GM23338 (cell line): ENCODE measurements around the gene BRICD5. TPM values are rescaled to one million over a fixed set of nuclear protein-coding genes. Genes with fewer than 3 reads are reported as not detected.

Source experiments
- ATAC-seq: fragments of 200-7000 bp; cut with Tn5 transposase; 3 replicates; pipeline ENCODE4 v1.9.1; 2020
- DNase-seq: peaks from one replicate; pipeline ENCODE4 v3.0.0-alpha.2; 2015; ENCODE audit warnings: low spot score
- H2AFZ ChIP-seq: fragments of 200-600 bp; sonication (generic); 2 replicates; pipeline ENCODE4 v1.8.0; 2016; ENCODE audit warnings: antibody characterized with exemption, mild to moderate bottlenecking, moderate library complexity
- H3F3A ChIP-seq: fragments of 200-600 bp; sonication (generic); replicated peaks from 2 replicates; pipeline ENCODE4 v1.8.0; 2017; ENCODE audit warnings: antibody characterized with exemption, mixed run types, low read depth
- H3K27ac ChIP-seq: fragments of 200-600 bp; sonication (generic); 2 replicates; pipeline ENCODE4 v1.6.1; 2016; ENCODE audit warnings: low read depth
- H3K27me3 ChIP-seq: fragments of 200-600 bp; sonication (generic); 2 replicates; pipeline ENCODE4 v1.8.0; 2016; ENCODE audit warnings: mild to moderate bottlenecking, mixed run types, moderate library complexity; ENCODE audit not compliant: insufficient read depth
- H3K36me3 ChIP-seq: fragments of 200-600 bp; sonication (generic); 2 replicates; pipeline ENCODE4 v1.8.0; 2016; ENCODE audit warnings: mild to moderate bottlenecking; ENCODE audit not compliant: insufficient read depth
- H3K4me1 ChIP-seq: fragments of 200-600 bp; sonication (generic); 2 replicates; pipeline ENCODE4 v1.8.0; 2016; ENCODE audit warnings: mild to moderate bottlenecking, moderate library complexity; ENCODE audit not compliant: insufficient read depth
- H3K4me2 ChIP-seq: fragments of 200-600 bp; sonication (generic); 2 replicates; pipeline ENCODE4 v1.7.1; 2017; ENCODE audit warnings: mixed run types
- H3K4me3 ChIP-seq: fragments of 200-600 bp; sonication (generic); 2 replicates; pipeline ENCODE4 v1.6.1; 2016; ENCODE audit warnings: mixed run types
- H3K79me2 ChIP-seq: fragments of 200-600 bp; sonication (generic); replicated peaks from 2 replicates; pipeline ENCODE4 v1.8.0; 2017; ENCODE audit warnings: mild to moderate bottlenecking; ENCODE audit not compliant: insufficient read depth
- H3K9me2 ChIP-seq: fragments of 200-600 bp; sonication (generic); 2 replicates; pipeline ENCODE4 v1.8.0; 2017; ENCODE audit not compliant: insufficient read depth
- H4K20me1 ChIP-seq: fragments of 200-600 bp; sonication (generic); replicated peaks from 2 replicates; pipeline ENCODE4 v1.8.0; 2017; ENCODE audit warnings: mild to moderate bottlenecking; ENCODE audit not compliant: insufficient read depth
- H3K27ac Mint-ChIP-seq: 2 replicates; pipeline ENCODE4 v1.8.0; 2020; ENCODE audit warnings: inconsistent platforms, mild to moderate bottlenecking, moderate library complexity, mixed read lengths
- H3K27me3 Mint-ChIP-seq: 3 replicates; pipeline ENCODE4 v1.8.0; 2022; ENCODE audit warnings: low read depth, mild to moderate bottlenecking, moderate library complexity, mixed read lengths, inconsistent platforms; ENCODE audit not compliant: insufficient read depth, poor library complexity
- H3K36me3 Mint-ChIP-seq: 3 replicates; pipeline ENCODE4 v1.8.0; 2021; ENCODE audit warnings: low read depth, mild to moderate bottlenecking, inconsistent platforms, moderate library complexity, mixed read lengths
- H3K4me1 Mint-ChIP-seq: 3 replicates; pipeline ENCODE4 v1.8.0; 2020; ENCODE audit warnings: mild to moderate bottlenecking, inconsistent platforms, mixed read lengths
- H3K4me3 Mint-ChIP-seq: 3 replicates; pipeline ENCODE4 v1.8.0; 2021; ENCODE audit warnings: moderate library complexity, mild to moderate bottlenecking, inconsistent platforms, mixed read lengths
- H3K9me3 Mint-ChIP-seq: 3 replicates; pipeline ENCODE4 v1.8.0; 2020; ENCODE audit warnings: moderate library complexity, mild to moderate bottlenecking, inconsistent platforms, mixed read lengths
- CREB1 ChIP-seq: fragments of 250-450 bp; sonication (Bioruptor Pico); IDR thresholded peaks from 2 replicates; pipeline ENCODE4 v1.5.0; 2020; ENCODE audit warnings: low read depth, mild to moderate bottlenecking, moderate library complexity
- CTCF ChIP-seq, 2 experiments: fragments of 200-600 bp in 1 of 2; sonication (generic) in 1 of 2; conservative IDR thresholded peaks; 2 replicates each; pipeline versions ENCODE4 v1.5.1 to v1.6.1; 2016 to 2017; ENCODE audit warnings: antibody characterized with exemption in 2 of 2, low read depth in 2 of 2, mild to moderate bottlenecking in 2 of 2, moderate library complexity in 1 of 2
- EZH2 ChIP-seq: fragments of 200-600 bp; sonication (generic); IDR thresholded peaks from one replicate; pipeline ENCODE4 v1.8.0; 2017; ENCODE audit warnings: antibody characterized with exemption, mild to moderate bottlenecking, low read depth; ENCODE audit not compliant: unreplicated experiment
- EZH2phosphoT487 ChIP-seq: fragments of 200-600 bp; sonication (generic); IDR thresholded peaks from one replicate; pipeline ENCODE4 v1.8.1; 2018; ENCODE audit warnings: antibody characterized with exemption; ENCODE audit not compliant: unreplicated experiment
- JUNB ChIP-seq: IDR thresholded peaks from one replicate; pipeline ENCODE4 v1.6.1; 2016; ENCODE audit warnings: antibody characterized with exemption; ENCODE audit not compliant: unreplicated experiment
- POLR2AphosphoS5 ChIP-seq: IDR thresholded peaks from 2 replicates; pipeline ENCODE4 v1.6.1; 2016; ENCODE audit warnings: antibody characterized with exemption, low read depth
- STAT1 ChIP-seq: IDR thresholded peaks from one replicate; pipeline ENCODE4 v1.6.1; 2016; ENCODE audit warnings: antibody characterized with exemption; ENCODE audit not compliant: unreplicated experiment
- ZNF331 ChIP-seq: fragments of 250-450 bp; sonication (Bioruptor Pico); IDR thresholded peaks from 2 replicates; pipeline ENCODE4 v1.5.0; 2020; ENCODE audit warnings: low read depth, mild to moderate bottlenecking, moderate library complexity
- ZNF462 ChIP-seq: fragments of 250-450 bp; sonication (Bioruptor Pico); IDR thresholded peaks from 2 replicates; pipeline ENCODE4 v1.5.0; 2020; ENCODE audit warnings: mild to moderate bottlenecking, moderate library complexity
- polyA plus RNA-seq: library from polyadenylated mRNA; unstranded; fragments of >200 nt; fragmentation: Nextera tagmentation; extraction: Ambion mirVana; gene quantifications from 2 replicates; pipeline ENCODE4 v1.2.1, GENCODE V29; 2016
- total RNA-seq: library from RNA; depleted of rRNA; stranded (reverse); fragments of >200 nt; shearing (Covaris generic); gene quantifications from 2 replicates; pipeline ENCODE4 v1.2.3, GENCODE V29; 2014

Gene BRICD5
- total and polyA plus RNA-seq, 2 experiments from 2014 or later = 5.3 to 6.3 TPM

GRCh38 chr16:2210009-2210332, 692 bp downstream of the BRICD5 start:
- H3F3A ChIP-seq = peaks cover 29% of the 10 kb centered on the region; the same call in 1 of the 2 replicates
- H2AFZ ChIP-seq = no peak overlapping the region
- H3K27me3 ChIP-seq = no peaks in the 10 kb centered on the region
- peaks cover 22% of the 10 kb centered on the region for H3K27me3 Mint-ChIP-seq
- no peaks in the 10 kb centered on the region for H3K9me3 Mint-ChIP-seq
- H3K79me2 ChIP-seq = peaks cover 16% of the 10 kb centered on the region
- no peak overlapping the region for H3K4me3 Mint-ChIP-seq
- no peak for DNase-seq
- no peak for ATAC-seq
- peaks cover 35% of the 10 kb centered on the region for H3K36me3 Mint-ChIP-seq
- H3K4me1 Mint-ChIP-seq = peaks cover 26% of the 10 kb centered on the region
- 0 out of 2 replicates have a peak, but pooled peaks cover 5% of the 10 kb centered on the region for H3K36me3 ChIP-seq
- H4K20me1 ChIP-seq = peaks cover 18% of the 10 kb centered on the region
- TF ChIP-seq CTCF (conservative IDR thresholded peaks at IDR 0.05; ENCODE audit: low read depth in 2 of 2) = no peak
- no peak for TF ChIP-seq CREB1 (CRISPR knock-in tag)
- no peak for TF ChIP-seq JUNB
- H3K27ac ChIP-seq = no peak overlapping the region
- H3K9me2 ChIP-seq = no peaks in the 10 kb centered on the region
- H3K4me2 ChIP-seq = no peak overlapping the region
- no peak overlapping the region for H3K27ac Mint-ChIP-seq
- H3K4me3 ChIP-seq = no peak overlapping the region
- H3K4me1 ChIP-seq = peaks cover 10% of the 10 kb centered on the region; the same call in 1 of the 2 replicates

- no peak for ATAC-seq
- no peak overlapping the region for H3K4me3 Mint-ChIP-seq
- H3K27ac ChIP-seq = no peak overlapping the region
- peaks cover 29% of the 10 kb centered on the region; the same call in 1 of the 2 replicates for H3F3A ChIP-seq
- no peaks in the 10 kb centered on the region for H3K9me2 ChIP-seq
- 0 out of 2 replicates have a peak, but pooled peaks cover 5% of the 10 kb centered on the region for H3K36me3 ChIP-seq
- no peak overlapping the region for H3K4me3 ChIP-seq
- peaks cover 29% of the 10 kb centered on the region for H3K4me1 Mint-ChIP-seq
- H3K27me3 Mint-ChIP-seq = peaks cover 21% of the 10 kb centered on the region
- no peaks in the 10 kb centered on the region for H3K27me3 ChIP-seq
- peaks cover 35% of the 10 kb centered on the region for H3K36me3 Mint-ChIP-seq
- H3K79me2 ChIP-seq = peaks cover 16% of the 10 kb centered on the region
- no peaks in the 10 kb centered on the region for H3K9me3 Mint-ChIP-seq
- peaks cover 13% of the 10 kb centered on the region; the same call in 1 of the 2 replicates for H3K4me1 ChIP-seq
- H3K4me2 ChIP-seq = no peak overlapping the region
- DNase-seq = no peak
- no peak overlapping the region for H2AFZ ChIP-seq
- peaks cover 18% of the 10 kb centered on the region for H4K20me1 ChIP-seq
- H3K27ac Mint-ChIP-seq = no peak overlapping the region
- TF ChIP-seq POLR2AphosphoS5 = no peak; the same call in 1 of the 2 replicates
- no peak for TF ChIP-seq EZH2
- TF ChIP-seq STAT1 = no peak
- no peak for TF ChIP-seq JUNB
- no peak for TF ChIP-seq ZNF462
- TF ChIP-seq ZNF331 (CRISPR knock-in tag) = no peak
- no peak for TF ChIP-seq EZH2phosphoT487
- TF ChIP-seq CREB1 (CRISPR knock-in tag) = no peak
- TF ChIP-seq CTCF (conservative IDR thresholded peaks at IDR 0.05; ENCODE audit: low read depth in 2 of 2) = no peak
Observed at GRCh38 chr16:2209258-2210008, 1.2 kb downstream of the BRICD5 start.
